ENCODE measurements around the gene VPS13D. TPM values are rescaled to one million over a fixed set of nuclear protein-coding genes. Genes with fewer than 3 reads are reported as not detected.

The VPS13D gene
- total and polyA plus RNA-seq, 10 of the 15 experiments (the other 5 are each of a cell fraction or from before 2014, with no cell fraction given): 1.4 to 16.9 (median 8.5) TPM

DNA sequence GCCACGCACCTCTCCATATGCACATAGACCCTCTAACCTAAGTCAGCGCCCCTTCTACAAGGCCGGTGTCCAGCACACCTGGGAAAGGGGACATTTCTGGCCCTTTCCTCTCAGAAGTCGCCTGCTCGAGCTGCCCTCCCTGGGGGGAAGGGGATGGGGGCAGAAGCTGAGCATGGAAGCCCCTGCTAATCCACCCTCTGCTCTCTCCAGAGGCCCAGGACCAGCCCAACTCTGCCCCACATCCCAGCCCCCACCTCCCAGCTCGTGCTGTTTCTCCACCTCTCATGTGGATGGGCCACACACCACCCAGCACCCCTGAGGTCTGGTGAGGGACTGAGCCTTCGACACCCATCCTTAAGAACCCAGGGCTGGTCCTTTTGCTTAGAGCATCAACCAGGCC, 48.3 kb upstream of the VPS13D start:
- ChIA-PET POLR2A (interaction anchor here (0.6 to 0.9 kb wide), 2 partner anchors 33 to 49 kb away, joined by 3 to 4 read pairs; no protein-coding TSS in a partner anchor), SMC1A (ENCODE audit: uncharacterized antibody, unreplicated experiment) (interaction anchor here (0.7 to 2.7 kb wide), 3 partner anchors 8 to 57 kb away, joined by 3 to 26 read pairs (median 15); no protein-coding TSS in a partner anchor), CTCF (interaction anchor here (0.6 to 3.7 kb wide), 4 partner anchors 18 to 311 kb away, joined by 3 to 28 read pairs (median 3); no protein-coding TSS in a partner anchor), RAD21 (ENCODE audit: unreplicated experiment) (interaction anchor here (3.6 kb wide), 1 partner anchor 33 kb away, joined by 8 read pairs; no protein-coding TSS in a partner anchor)
- Histone ChIP-seq H2AFZ (ENCODE audit: control insufficient read depth, low read depth, low read length) (no peak overlapping the region), H4K20me1 (ENCODE audit: control insufficient read depth, insufficient read depth) (peaks cover 11% of the 10 kb centered on the region; the same call in 1 of the 2 replicates), H3K79me2 (ENCODE audit: control insufficient read depth, insufficient read depth, low read length) (peaks cover 47% of the 10 kb centered on the region), H3K4me3 (no peak overlapping the region), H3K4me1 (ENCODE audit: control insufficient read depth, insufficient read depth, low read length) (peaks cover 41% of the 10 kb centered on the region), H3K9ac (ENCODE audit: control insufficient read depth, insufficient read depth, low read length) (no peak overlapping the region), H3K27me3 (replicated peaks in 1 of 2; ENCODE audit: control insufficient read depth in 2 of 2, insufficient read depth in 2 of 2, low read length in 1 of 2) (no peaks in the 10 kb centered on the region), H3K4me2 (ENCODE audit: control insufficient read depth, insufficient read depth) (no peak overlapping the region), H3K36me3 (ENCODE audit: control insufficient read depth in 2 of 2, insufficient read depth in 2 of 2, low read length in 1 of 2) (peaks cover 10 to 12% of the 10 kb centered on the region in 2 experiments), H3K9me3 (replicated peaks; ENCODE audit: control insufficient read depth, insufficient read depth, low read length) (no peaks in the 10 kb centered on the region), H3K27ac (ENCODE audit: control insufficient read depth, insufficient read depth) (no peak overlapping the region)
- ATAC-seq (no peak), DNase-seq (ENCODE audit: low read depth, low spot score) (no peak), FAIRE-seq (no peak)
- WGBS (ENCODE audit: insufficient coverage, insufficient replicate concordance, low lambda C conversion rate, missing lambda C conversion rate): 91% methylated on average over 7 of the region's 7 CpGs
- intact Hi-C loops (cut with micrococcal nuclease; ENCODE audit: unreplicated experiment) (no loop called here), in situ Hi-C loops (cut with MboI) (no loop called here)
- no peak for TF ChIP-seq KAT2A (conservative IDR thresholded peaks at IDR 0.05; ENCODE audit: control insufficient read depth, low read depth, low read length)
- TF ChIP-seq RB1 (IDR thresholded peaks at IDR 0.05; ENCODE audit: borderline replicate concordance): no peak
- no peak for TF ChIP-seq BHLHE40 (IDR thresholded peaks at IDR 0.05; ENCODE audit: borderline replicate concordance in 1 of 2, low read depth in 2 of 2, low read length in 1 of 2)
- TF ChIP-seq MYB (IDR thresholded peaks at IDR 0.05; ENCODE audit: borderline replicate concordance, low read depth, low read length): no peak
- TF ChIP-seq SUZ12 (IDR thresholded peaks at IDR 0.05; ENCODE audit: unreplicated experiment): no peak
- peak; percentile 25; the same call in 1 of the 2 replicates for TF ChIP-seq POLR2A (IDR thresholded peaks at IDR 0.05; ENCODE audit: low read depth, low read length)
- TF ChIP-seq, protein P1, sequence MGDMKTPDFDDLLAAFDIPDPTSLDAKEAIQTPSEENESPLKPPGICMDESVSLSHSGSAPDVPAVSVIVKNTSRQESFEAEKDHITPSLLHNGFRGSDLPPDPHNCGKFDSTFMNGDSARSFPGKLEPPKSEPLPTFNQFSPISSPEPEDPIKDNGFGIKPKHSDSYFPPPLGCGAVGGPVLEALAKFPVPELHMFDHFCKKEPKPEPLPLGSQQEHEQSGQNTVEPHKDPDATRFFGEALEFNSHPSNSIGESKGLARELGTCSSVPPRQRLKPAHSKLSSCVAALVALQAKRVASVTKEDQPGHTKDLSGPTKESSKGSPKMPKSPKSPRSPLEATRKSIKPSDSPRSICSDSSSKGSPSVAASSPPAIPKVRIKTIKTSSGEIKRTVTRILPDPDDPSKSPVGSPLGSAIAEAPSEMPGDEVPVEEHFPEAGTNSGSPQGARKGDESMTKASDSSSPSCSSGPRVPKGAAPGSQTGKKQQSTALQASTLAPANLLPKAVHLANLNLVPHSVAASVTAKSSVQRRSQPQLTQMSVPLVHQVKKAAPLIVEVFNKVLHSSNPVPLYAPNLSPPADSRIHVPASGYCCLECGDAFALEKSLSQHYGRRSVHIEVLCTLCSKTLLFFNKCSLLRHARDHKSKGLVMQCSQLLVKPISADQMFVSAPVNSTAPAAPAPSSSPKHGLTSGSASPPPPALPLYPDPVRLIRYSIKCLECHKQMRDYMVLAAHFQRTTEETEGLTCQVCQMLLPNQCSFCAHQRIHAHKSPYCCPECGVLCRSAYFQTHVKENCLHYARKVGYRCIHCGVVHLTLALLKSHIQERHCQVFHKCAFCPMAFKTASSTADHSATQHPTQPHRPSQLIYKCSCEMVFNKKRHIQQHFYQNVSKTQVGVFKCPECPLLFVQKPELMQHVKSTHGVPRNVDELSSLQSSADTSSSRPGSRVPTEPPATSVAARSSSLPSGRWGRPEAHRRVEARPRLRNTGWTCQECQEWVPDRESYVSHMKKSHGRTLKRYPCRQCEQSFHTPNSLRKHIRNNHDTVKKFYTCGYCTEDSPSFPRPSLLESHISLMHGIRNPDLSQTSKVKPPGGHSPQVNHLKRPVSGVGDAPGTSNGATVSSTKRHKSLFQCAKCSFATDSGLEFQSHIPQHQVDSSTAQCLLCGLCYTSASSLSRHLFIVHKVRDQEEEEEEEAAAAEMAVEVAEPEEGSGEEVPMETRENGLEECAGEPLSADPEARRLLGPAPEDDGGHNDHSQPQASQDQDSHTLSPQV (IDR thresholded peaks at IDR 0.05): no peak
- no TSS peak for BruUV-seq (replicated peaks)
